ENCODE measurements around the gene TEF. TPM values are rescaled to one million over a fixed set of nuclear protein-coding genes. Genes with fewer than 3 reads are reported as not detected.

TEF gene
- total RNA-seq, 1 experiment from 2014 or later, result 12.0 TPM

GRCh38 chr22:41418717-41419116, 37.0 kb downstream of the TEF start (continued):
- TF ChIP-seq ARID4B (CRISPR knock-in tag; IDR thresholded peaks at IDR 0.05; ENCODE audit: borderline replicate concordance), result no peak
- no peak for TF ChIP-seq ZNF232 (CRISPR knock-in tag; IDR thresholded peaks at IDR 0.05)
- no peak for TF ChIP-seq CDX4 (CRISPR knock-in tag; IDR thresholded peaks at IDR 0.05; ENCODE audit: borderline replicate concordance)
- TF ChIP-seq IRF2 (CRISPR knock-in tag; IDR thresholded peaks at IDR 0.05; ENCODE audit: borderline replicate concordance, low read depth), result no peak
- TF ChIP-seq FOXJ3 (CRISPR knock-in tag; IDR thresholded peaks at IDR 0.05; ENCODE audit: borderline replicate concordance), result no peak
- TF ChIP-seq JUN (CRISPR knock-in tag; IDR thresholded peaks at IDR 0.05), result no peak

- CTCF ChIA-PET, result interaction anchor here (1.1 to 3.8 kb wide), 2 partner anchors 13 to 22 kb away, joined by 3 to 13 read pairs; no protein-coding TSS in a partner anchor
- peaks cover 2% of the 10 kb centered on the region; the same call in 1 of the 2 replicates for H3K36me3 Mint-ChIP-seq
- peaks cover 3% of the 10 kb centered on the region; the same call in 1 of the 2 replicates for H3K4me1 Mint-ChIP-seq
- H3K9me3 Mint-ChIP-seq, result no peaks in the 10 kb centered on the region
- peak overlapping the region; percentile 61 for H3K27ac Mint-ChIP-seq
- no peak for DNase-seq (ENCODE audit: low spot score)
- H3K4me3 Mint-ChIP-seq, result no peak overlapping the region
- POLR2A ChIA-PET, result no interaction called here
- no peak for ATAC-seq
- no peaks in the 10 kb centered on the region for H3K27me3 Mint-ChIP-seq (ENCODE audit: low read depth)
- no peak for TF ChIP-seq KAT7 (CRISPR knock-in tag; IDR thresholded peaks at IDR 0.05; ENCODE audit: borderline replicate concordance)
- TF ChIP-seq, protein P1, sequence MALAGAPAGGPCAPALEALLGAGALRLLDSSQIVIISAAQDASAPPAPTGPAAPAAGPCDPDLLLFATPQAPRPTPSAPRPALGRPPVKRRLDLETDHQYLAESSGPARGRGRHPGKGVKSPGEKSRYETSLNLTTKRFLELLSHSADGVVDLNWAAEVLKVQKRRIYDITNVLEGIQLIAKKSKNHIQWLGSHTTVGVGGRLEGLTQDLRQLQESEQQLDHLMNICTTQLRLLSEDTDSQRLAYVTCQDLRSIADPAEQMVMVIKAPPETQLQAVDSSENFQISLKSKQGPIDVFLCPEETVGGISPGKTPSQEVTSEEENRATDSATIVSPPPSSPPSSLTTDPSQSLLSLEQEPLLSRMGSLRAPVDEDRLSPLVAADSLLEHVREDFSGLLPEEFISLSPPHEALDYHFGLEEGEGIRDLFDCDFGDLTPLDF (CRISPR knock-in tag; IDR thresholded peaks at IDR 0.05), result no peak
- no peak for TF ChIP-seq NR3C1 (CRISPR knock-in tag; conservative IDR thresholded peaks at IDR 0.05; ENCODE audit: low read depth)
- TF ChIP-seq, protein P2, sequence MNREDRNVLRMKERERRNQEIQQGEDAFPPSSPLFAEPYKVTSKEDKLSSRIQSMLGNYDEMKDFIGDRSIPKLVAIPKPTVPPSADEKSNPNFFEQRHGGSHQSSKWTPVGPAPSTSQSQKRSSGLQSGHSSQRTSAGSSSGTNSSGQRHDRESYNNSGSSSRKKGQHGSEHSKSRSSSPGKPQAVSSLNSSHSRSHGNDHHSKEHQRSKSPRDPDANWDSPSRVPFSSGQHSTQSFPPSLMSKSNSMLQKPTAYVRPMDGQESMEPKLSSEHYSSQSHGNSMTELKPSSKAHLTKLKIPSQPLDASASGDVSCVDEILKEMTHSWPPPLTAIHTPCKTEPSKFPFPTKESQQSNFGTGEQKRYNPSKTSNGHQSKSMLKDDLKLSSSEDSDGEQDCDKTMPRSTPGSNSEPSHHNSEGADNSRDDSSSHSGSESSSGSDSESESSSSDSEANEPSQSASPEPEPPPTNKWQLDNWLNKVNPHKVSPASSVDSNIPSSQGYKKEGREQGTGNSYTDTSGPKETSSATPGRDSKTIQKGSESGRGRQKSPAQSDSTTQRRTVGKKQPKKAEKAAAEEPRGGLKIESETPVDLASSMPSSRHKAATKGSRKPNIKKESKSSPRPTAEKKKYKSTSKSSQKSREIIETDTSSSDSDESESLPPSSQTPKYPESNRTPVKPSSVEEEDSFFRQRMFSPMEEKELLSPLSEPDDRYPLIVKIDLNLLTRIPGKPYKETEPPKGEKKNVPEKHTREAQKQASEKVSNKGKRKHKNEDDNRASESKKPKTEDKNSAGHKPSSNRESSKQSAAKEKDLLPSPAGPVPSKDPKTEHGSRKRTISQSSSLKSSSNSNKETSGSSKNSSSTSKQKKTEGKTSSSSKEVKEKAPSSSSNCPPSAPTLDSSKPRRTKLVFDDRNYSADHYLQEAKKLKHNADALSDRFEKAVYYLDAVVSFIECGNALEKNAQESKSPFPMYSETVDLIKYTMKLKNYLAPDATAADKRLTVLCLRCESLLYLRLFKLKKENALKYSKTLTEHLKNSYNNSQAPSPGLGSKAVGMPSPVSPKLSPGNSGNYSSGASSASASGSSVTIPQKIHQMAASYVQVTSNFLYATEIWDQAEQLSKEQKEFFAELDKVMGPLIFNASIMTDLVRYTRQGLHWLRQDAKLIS (CRISPR knock-in tag; IDR thresholded peaks at IDR 0.05; ENCODE audit: borderline replicate concordance), result no peak
- TF ChIP-seq, protein P3, sequence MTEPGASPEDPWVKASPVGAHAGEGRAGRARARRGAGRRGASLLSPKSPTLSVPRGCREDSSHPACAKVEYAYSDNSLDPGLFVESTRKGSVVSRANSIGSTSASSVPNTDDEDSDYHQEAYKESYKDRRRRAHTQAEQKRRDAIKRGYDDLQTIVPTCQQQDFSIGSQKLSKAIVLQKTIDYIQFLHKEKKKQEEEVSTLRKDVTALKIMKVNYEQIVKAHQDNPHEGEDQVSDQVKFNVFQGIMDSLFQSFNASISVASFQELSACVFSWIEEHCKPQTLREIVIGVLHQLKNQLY (CRISPR knock-in tag; IDR thresholded peaks at IDR 0.05), result no peak
- no peak for TF ChIP-seq HMGA2 (CRISPR knock-in tag; IDR thresholded peaks at IDR 0.05)
- TF ChIP-seq, protein P4, sequence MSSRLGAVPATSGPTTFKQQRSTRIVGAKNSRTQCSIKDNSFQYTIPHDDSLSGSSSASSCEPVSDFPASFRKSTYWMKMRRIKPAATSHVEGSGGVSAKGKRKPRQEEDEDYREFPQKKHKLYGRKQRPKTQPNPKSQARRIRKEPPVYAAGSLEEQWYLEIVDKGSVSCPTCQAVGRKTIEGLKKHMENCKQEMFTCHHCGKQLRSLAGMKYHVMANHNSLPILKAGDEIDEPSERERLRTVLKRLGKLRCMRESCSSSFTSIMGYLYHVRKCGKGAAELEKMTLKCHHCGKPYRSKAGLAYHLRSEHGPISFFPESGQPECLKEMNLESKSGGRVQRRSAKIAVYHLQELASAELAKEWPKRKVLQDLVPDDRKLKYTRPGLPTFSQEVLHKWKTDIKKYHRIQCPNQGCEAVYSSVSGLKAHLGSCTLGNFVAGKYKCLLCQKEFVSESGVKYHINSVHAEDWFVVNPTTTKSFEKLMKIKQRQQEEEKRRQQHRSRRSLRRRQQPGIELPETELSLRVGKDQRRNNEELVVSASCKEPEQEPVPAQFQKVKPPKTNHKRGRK (CRISPR knock-in tag; IDR thresholded peaks at IDR 0.05; ENCODE audit: borderline replicate concordance), result no peak
- TF ChIP-seq, protein P5, sequence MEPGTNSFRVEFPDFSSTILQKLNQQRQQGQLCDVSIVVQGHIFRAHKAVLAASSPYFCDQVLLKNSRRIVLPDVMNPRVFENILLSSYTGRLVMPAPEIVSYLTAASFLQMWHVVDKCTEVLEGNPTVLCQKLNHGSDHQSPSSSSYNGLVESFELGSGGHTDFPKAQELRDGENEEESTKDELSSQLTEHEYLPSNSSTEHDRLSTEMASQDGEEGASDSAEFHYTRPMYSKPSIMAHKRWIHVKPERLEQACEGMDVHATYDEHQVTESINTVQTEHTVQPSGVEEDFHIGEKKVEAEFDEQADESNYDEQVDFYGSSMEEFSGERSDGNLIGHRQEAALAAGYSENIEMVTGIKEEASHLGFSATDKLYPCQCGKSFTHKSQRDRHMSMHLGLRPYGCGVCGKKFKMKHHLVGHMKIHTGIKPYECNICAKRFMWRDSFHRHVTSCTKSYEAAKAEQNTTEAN (CRISPR knock-in tag; IDR thresholded peaks at IDR 0.05), result no peak
- no peak for TF ChIP-seq EMX1 (CRISPR knock-in tag; IDR thresholded peaks at IDR 0.05)
- TF ChIP-seq, protein P6, sequence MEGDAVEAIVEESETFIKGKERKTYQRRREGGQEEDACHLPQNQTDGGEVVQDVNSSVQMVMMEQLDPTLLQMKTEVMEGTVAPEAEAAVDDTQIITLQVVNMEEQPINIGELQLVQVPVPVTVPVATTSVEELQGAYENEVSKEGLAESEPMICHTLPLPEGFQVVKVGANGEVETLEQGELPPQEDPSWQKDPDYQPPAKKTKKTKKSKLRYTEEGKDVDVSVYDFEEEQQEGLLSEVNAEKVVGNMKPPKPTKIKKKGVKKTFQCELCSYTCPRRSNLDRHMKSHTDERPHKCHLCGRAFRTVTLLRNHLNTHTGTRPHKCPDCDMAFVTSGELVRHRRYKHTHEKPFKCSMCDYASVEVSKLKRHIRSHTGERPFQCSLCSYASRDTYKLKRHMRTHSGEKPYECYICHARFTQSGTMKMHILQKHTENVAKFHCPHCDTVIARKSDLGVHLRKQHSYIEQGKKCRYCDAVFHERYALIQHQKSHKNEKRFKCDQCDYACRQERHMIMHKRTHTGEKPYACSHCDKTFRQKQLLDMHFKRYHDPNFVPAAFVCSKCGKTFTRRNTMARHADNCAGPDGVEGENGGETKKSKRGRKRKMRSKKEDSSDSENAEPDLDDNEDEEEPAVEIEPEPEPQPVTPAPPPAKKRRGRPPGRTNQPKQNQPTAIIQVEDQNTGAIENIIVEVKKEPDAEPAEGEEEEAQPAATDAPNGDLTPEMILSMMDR (IDR thresholded peaks at IDR 0.05), result no peak
- no peak for TF ChIP-seq ZNF121 (CRISPR knock-in tag; IDR thresholded peaks at IDR 0.05)
- TF ChIP-seq JAZF1 (CRISPR knock-in tag; IDR thresholded peaks at IDR 0.05), result no peak
- no peak for TF ChIP-seq ZNF317 (CRISPR knock-in tag; IDR thresholded peaks at IDR 0.05; ENCODE audit: borderline replicate concordance, low read depth)
These were observed 44.1 kb downstream of the TEF start for GRCh38 chr22:41425660-41426365.

Measured in WTC11 (cell line).